NCI-H1694 treated with DMSO at 0.1 percent for 48 hours (cell line): ENCODE results near the gene RHD.
"Not testable (repeated sequence)": the region's sequence is repeated elsewhere in the genome, so short reads cannot be mapped to it uniquely, and the experiment has no call there.

Experiments used
- DNase-seq: peaks from one replicate; lab custom pipeline; 2025; lab: John Stamatoyannopoulos, UW

RHD gene

GRCh38 chr1:25356441-25356840, 84.1 kb downstream of the RHD start:
- DNase-seq: no peak

GRCh38 chr1:25356848-25357247, 84.5 kb downstream of the RHD start:
- DNase-seq: no peak

DNA sequence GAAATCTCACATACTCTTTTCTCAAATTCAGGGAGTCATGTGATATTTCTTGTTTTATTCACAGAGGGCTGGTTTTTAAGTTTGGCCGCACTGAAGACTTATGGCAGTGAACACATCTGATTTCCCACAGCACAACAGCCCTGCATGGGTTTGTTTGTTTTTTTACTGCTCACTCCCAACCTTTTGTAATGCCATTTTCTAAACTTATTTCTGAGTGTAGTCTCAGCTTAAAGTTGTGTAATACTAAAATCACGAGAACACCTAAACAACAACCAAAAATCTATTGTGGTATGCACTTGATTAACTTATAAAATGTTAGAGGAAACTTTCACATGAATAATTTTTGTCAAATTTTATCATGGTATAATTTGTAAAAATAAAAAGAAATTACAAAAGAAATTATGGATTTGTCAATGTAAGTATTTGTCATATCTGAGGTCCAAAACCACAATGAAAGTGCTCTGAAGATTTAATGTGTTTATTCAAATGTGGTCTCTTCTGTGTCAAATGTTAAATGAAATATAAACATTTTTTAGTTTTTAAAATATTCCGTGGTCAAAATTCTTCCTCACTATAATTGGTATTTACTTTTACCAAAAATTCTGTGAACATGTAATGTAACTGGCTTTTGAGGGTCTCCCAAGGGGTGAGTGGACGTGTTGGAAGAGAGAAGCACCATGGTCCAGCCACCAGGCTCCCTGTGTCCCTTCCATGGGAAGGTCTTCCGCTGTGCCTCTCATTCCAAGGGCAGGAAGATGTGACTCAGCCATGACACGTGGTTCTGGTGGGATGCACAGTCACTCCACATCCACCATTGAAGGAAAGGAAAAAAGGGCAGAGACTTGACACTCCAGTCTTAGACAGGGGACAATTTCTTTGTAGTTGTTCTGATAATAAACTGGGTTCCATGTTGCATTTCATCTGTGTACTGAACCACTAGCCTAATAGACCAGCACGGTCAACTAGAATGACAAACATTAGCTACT, 88.6 kb downstream of the RHD start:
- DNase-seq: no peak

GRCh38 chr1:25361901-25362300, 89.6 kb downstream of the RHD start:
- no peak for DNase-seq

GRCh38 chr1:25362634-25363559, 90.6 kb downstream of the RHD start:
- DNase-seq: not testable (repeated sequence)

- DNase-seq: no peak
Measured at GRCh38 chr1:25369241-25369640, 96.9 kb downstream of the RHD start.

GRCh38 chr1:25369691-25370271, 97.5 kb downstream of the RHD start:
- DNase-seq: not testable (repeated sequence)

DNA sequence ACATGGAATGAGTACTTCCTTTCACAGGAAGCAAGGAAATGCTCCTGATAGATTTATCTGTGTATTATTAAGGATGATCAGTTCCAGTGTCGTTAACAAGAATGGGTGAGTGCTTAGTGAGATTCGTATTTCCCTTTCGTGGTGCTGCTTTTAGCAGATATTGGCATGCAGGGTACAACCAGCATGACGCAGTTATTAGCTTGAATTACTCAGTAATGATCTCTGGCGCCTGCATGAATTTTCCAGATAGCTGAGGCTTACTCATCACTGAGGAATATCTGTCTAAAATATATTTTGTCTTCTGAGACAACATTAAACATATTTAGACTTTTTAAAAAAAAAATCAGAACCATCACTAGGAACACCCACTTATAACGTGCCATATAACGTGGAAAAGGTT, 99.4 kb downstream of the RHD start:
- not testable (repeated sequence) for DNase-seq

- not testable (repeated sequence) for DNase-seq
Measured at GRCh38 chr1:25378367-25378766, 106.1 kb downstream of the RHD start.
